K562 (cell line): ENCODE measurements around the gene LENG9. TPM values are rescaled to one million over a fixed set of nuclear protein-coding genes. Genes with fewer than 3 reads are reported as not detected.
A peak's percentile ranks its signal among the peaks of the same experiment; 100 is the strongest.

ENCODE experiments used
- ATAC-seq: fragments of 200-7000 bp; cut with Tn5 transposase; 3 replicates; pipeline ENCODE4 v1.9.1; 2020; ENCODE audit warnings: moderate library complexity
- BruUV-seq: library from RNA; stranded (reverse); fragments of 400-500 nt; replicated peaks from 2 replicates; lab custom pipeline; 2021; lab: Mats Ljungman, UMichigan
- CTCF ChIA-PET: fragments of 300-600 bp; formaldehyde crosslinking; extraction: SDS; loops from one replicate; lab custom pipeline; 2021; ENCODE audit warnings: low intra/inter-chr PET ratio; lab: Yijun Ruan, JAX
- POLR2A ChIA-PET: fragments of 300-600, 350-650 bp; sonication (Branson Sonifier 250); formaldehyde crosslinking; extraction: SDS; loops from one replicate; lab custom pipeline; 2021; ENCODE audit warnings: antibody characterized with exemption, inconsistent platforms; lab: Yijun Ruan, JAX
- DNase-seq, 4 experiments: peaks; one replicate each; pipeline versions ENCODE4 v3.0.0 to v3.0.0-alpha.2; 2011 to 2018; ENCODE audit warnings: low spot score in 3 of 4, mixed read lengths in 3 of 4; ENCODE audit errors: extremely low read depth in 1 of 4
- FAIRE-seq: peaks from 2 replicates; lab custom pipeline; 2011; peaks lifted over from hg19 to GRCh38; lab: Jason Lieb, UNC
- H2AFZ ChIP-seq: 2 replicates; pipeline ENCODE4 v1.6.0; 2011; ENCODE audit warnings: low read depth, low read length, control low read depth, inconsistent platforms
- H3K27ac ChIP-seq: fragments of 200-600 bp; 3 replicates; pipeline ENCODE4 v1.8.0; 2011; ENCODE audit warnings: low read depth, mild to moderate bottlenecking, control low read depth, inconsistent platforms, low read length, moderate library complexity, mixed read lengths; ENCODE audit errors: extremely low read depth
- H3K27me3 ChIP-seq, 2 experiments: fragments of 300-600 bp in 1 of 2; 2 replicates in 1 of 2; 3 replicates in 1 of 2; pipeline versions ENCODE4 v1.6.0 to v1.8.0; 2011; ENCODE audit warnings: inconsistent platforms in 2 of 2, low read length in 2 of 2, mild to moderate bottlenecking in 1 of 2, mixed read lengths in 1 of 2, moderate library complexity in 1 of 2; ENCODE audit not compliant: control insufficient read depth in 2 of 2, insufficient read depth in 2 of 2
- H3K36me3 ChIP-seq: fragments of 300-600 bp; 3 replicates; pipeline ENCODE4 v1.8.0; 2011; ENCODE audit warnings: mild to moderate bottlenecking, low read length, inconsistent platforms; ENCODE audit not compliant: control insufficient read depth, insufficient read depth
- H3K4me1 ChIP-seq, 2 experiments: fragments of 200-600 bp in 1 of 2; replicated peaks in 1 of 2; 2 replicates in 1 of 2; 3 replicates in 1 of 2; pipeline versions ENCODE4 v1.5.1 to v1.8.0; 2011; ENCODE audit warnings: inconsistent platforms in 2 of 2, low read length in 2 of 2, mild to moderate bottlenecking in 1 of 2, mixed read lengths in 1 of 2, moderate library complexity in 1 of 2; ENCODE audit not compliant: control insufficient read depth in 2 of 2, insufficient read depth in 2 of 2
- H3K4me2 ChIP-seq: 2 replicates; pipeline ENCODE4 v1.6.1; 2011; ENCODE audit warnings: low read length, control low read depth, inconsistent platforms, mixed read lengths; ENCODE audit not compliant: insufficient read depth
- H3K4me3 ChIP-seq: fragments of 200-600 bp; sonication (generic), shearing (Covaris generic); 2 replicates; pipeline ENCODE4 v1.5.1; 2016; ENCODE audit warnings: control low read depth, inconsistent platforms
- H3K79me2 ChIP-seq: fragments of 200-600 bp; 3 replicates; pipeline ENCODE4 v1.8.0; 2011; ENCODE audit warnings: low read length, inconsistent platforms; ENCODE audit not compliant: control insufficient read depth, insufficient read depth
- H3K9ac ChIP-seq, 2 experiments: 2 replicates each; pipeline versions ENCODE4 v1.6.0 to v1.6.1; 2011; ENCODE audit warnings: low read depth in 2 of 2, low read length in 2 of 2, control low read depth in 1 of 2, inconsistent platforms in 1 of 2, mild to moderate bottlenecking in 1 of 2, mixed read lengths in 1 of 2; ENCODE audit not compliant: insufficient read depth in 1 of 2
- H3K9me1 ChIP-seq: one replicate; pipeline ENCODE4 v1.6.0; 2011; ENCODE audit warnings: inconsistent platforms, mild to moderate bottlenecking, low read length, moderate library complexity; ENCODE audit not compliant: control insufficient read depth, insufficient read depth
- H3K9me3 ChIP-seq: replicated peaks from 2 replicates; pipeline ENCODE4 v1.5.1; 2011; ENCODE audit warnings: low read depth, low read length, inconsistent platforms; ENCODE audit not compliant: control insufficient read depth, insufficient read depth
- H4K20me1 ChIP-seq: replicated peaks from 2 replicates; pipeline ENCODE4 v1.6.1; 2011; ENCODE audit warnings: low read length, inconsistent platforms, mixed read lengths; ENCODE audit not compliant: control insufficient read depth, insufficient read depth
- CCAR2 ChIP-seq: fragments of 200-400 bp; formaldehyde crosslinking; IDR thresholded peaks from 2 replicates; pipeline ENCODE4 v1.6.1; 2017; ENCODE audit warnings: mild to moderate bottlenecking, low read depth, low read length
- EGR1 ChIP-seq: fragments of 450-650 bp; conservative IDR thresholded peaks from 2 replicates; pipeline ENCODE4 v1.6.1; 2017; ENCODE audit warnings: mild to moderate bottlenecking
- ELF1 ChIP-seq: fragments of 200-800 bp; sonication (Bioruptor generic); IDR thresholded peaks from 2 replicates; pipeline ENCODE4 v1.6.1; 2016; ENCODE audit warnings: missing genetic modification characterization, missing compliant biosample characterization
- MAFG ChIP-seq: fragments of 450-650 bp; conservative IDR thresholded peaks from 2 replicates; pipeline ENCODE4 v1.6.1; 2016; ENCODE audit warnings: missing genetic modification characterization, missing compliant biosample characterization
- MCM7 ChIP-seq, 2 experiments: fragments of 450-650 bp; IDR thresholded peaks; 2 replicates each; pipeline ENCODE4 v1.6.1; 2016 to 2018
- NFYB ChIP-seq: IDR thresholded peaks from 2 replicates; pipeline ENCODE4 v1.6.1; 2011; ENCODE audit warnings: mild to moderate bottlenecking, moderate library complexity; ENCODE audit not compliant: insufficient read length; ENCODE audit errors: extremely low read depth
- SETDB1 ChIP-seq: IDR thresholded peaks from one replicate; pipeline ENCODE4 v1.6.1; 2012; ENCODE audit warnings: low read length, control low read depth, inconsistent platforms
- ZBTB7A ChIP-seq: IDR thresholded peaks from 2 replicates; pipeline ENCODE4 v1.6.1; 2011; ENCODE audit warnings: low read depth, mild to moderate bottlenecking, low read length, moderate library complexity, borderline replicate concordance; ENCODE audit not compliant: control insufficient read depth
- ZC3H8 ChIP-seq: fragments of 450-650 bp; IDR thresholded peaks from 2 replicates; pipeline ENCODE4 v1.6.1; 2017
- ZNF583 ChIP-seq: fragments of 250-450 bp; sonication (Bioruptor Pico); IDR thresholded peaks from 2 replicates; pipeline ENCODE4 v1.4.0; 2020
- WGBS: fragments of 100-300 bp; shearing (Covaris generic); methylation state at CpG from one replicate; pipeline ENCODE4 v1.1.6; 2016; ENCODE audit warnings: low coverage, mixed read lengths; ENCODE audit not compliant: insufficient coverage; ENCODE audit errors: missing lambda C conversion rate; 5-methylcytosine and 5-hydroxymethylcytosine counted together
- in situ Hi-C: fragments of 300-500 bp; cut with MboI; formaldehyde crosslinking; loops from 4 replicates; pipeline ENCODE4 v1.15.0; 2018; ENCODE audit warnings: inconsistent platforms, mixed read lengths
- intact Hi-C: fragments of 100-400 bp; cut with micrococcal nuclease; formaldehyde crosslinking; loops from 2 replicates; pipeline ENCODE4 v1.14.2; 2022
- polyA plus RNA-seq, 8 experiments: library from polyadenylated mRNA; depleted of rRNA in 4 of 8; stranded (reverse) in 5 of 8; unstranded in 3 of 8; fragments of >200 nt; fragmentation: Nextera tagmentation in 2 of 8; fragmentation: Illumina TruSeq in 1 of 8; extraction: Ambion mirVana in 2 of 8; extraction: Trizol in 1 of 8; gene quantifications; 2 replicates each; pipeline versions ENCODE4 v1.2.1 to v1.2.3, GENCODE V29; 2011 to 2014; ENCODE audit warnings: inconsistent platforms in 1 of 8, missing spikeins in 1 of 8
- total RNA-seq, 7 experiments: library from RNA; depleted of rRNA in 6 of 7; stranded (reverse); fragments of >200 nt in 6 of 7; fragmentation: Illumina TruSeq in 2 of 7; extraction: Trizol in 2 of 7; gene quantifications; 2 replicates each; pipeline versions ENCODE4 v1.2.1 to v1.2.3, GENCODE V29; 2011 to 2021; ENCODE audit warnings: low replicate concordance in 1 of 7
- TF ChIP-seq, protein P1 (sequence below): sonication (generic); formaldehyde crosslinking; IDR thresholded peaks from 2 replicates; pipeline ENCODE4 v1.8.1; 2022; ENCODE audit warnings: missing genetic modification reagents
- TF ChIP-seq, protein P2 (sequence below): fragments of 450-650 bp; formaldehyde crosslinking; IDR thresholded peaks from 2 replicates; pipeline ENCODE4 v1.4.0; 2020; ENCODE audit warnings: mild to moderate bottlenecking
- TF ChIP-seq, protein P3 (sequence below), 3 experiments: IDR thresholded peaks in 2 of 3; conservative IDR thresholded peaks in 1 of 3; 2 replicates each; pipeline ENCODE4 v1.5.1; 2011 to 2012; ENCODE audit warnings: low read length in 3 of 3, mild to moderate bottlenecking in 3 of 3, control low read depth in 2 of 3, improper control_type of control experiment in 1 of 3, inconsistent platforms in 1 of 3, low read depth in 1 of 3, mixed read lengths in 1 of 3, moderate library complexity in 1 of 3; ENCODE audit not compliant: insufficient read depth in 2 of 3

Gene LENG9
- total and polyA plus RNA-seq, 9 of the 15 experiments (the other 6 are each of a cell fraction or from before 2014, with no cell fraction given), result 0.06 to 0.64 (median 0.33) TPM; not detected in 1

DNA sequence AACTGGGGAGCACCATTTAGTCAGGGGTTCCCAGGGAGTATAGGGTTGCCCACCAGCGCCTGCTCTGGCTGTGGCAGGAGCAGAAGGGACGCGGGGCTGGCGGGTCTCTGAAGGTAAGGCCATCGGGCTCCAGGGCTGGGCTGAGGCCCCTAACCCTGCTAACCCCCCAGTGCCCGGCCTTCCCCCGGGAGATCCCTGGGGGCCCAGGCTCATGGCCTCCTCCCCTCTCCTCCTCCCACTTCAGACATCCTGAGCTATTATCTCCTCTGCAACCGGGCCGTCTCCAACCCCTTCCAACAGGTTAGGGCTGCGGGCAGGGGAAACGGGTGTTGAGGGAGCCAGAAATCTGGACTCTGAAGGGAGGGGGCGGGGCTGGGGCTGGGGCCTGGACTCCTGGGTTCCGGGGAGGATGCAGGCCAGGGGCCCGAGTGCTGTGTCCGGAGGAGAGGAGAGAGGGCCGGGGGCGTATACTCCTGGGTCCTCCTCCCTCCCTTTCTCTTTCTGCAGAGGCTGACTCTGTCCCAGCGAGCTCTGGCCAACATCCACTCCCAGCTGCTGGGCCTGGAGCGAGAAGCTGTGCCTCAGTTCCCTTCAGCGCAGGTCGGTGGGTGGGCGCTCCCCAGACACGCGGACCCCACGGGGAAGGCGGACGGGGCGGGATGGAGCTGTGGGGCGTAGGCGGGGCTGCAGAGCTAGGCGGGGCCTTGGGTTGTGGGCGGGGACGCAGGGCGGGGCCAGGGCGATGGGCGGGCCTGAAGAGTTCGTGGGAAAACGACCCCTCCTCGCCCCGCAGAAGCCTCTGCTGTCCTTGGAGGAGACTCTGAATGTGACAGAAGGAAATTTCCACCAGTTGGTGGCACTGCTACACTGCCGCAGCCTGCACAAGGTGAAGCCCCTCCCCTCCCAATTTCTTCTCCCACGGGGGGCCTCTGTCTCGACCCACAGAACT is 33.0 kb downstream of the LENG9 start:
- Histone ChIP-seq H3K27ac (no peak overlapping the region), H3K9me3 (no peaks in the 10 kb centered on the region), H3K36me3 (no peaks in the 10 kb centered on the region), H3K9ac (peak overlapping the region in 1 of 2 experiments; percentile 64; a peak in 2 of 4 replicates), H2AFZ (no peak overlapping the region), H3K79me2 (no peaks in the 10 kb centered on the region), H3K4me3 (no peak overlapping the region), H4K20me1 (peaks cover 5% of the 10 kb centered on the region; the same call in 1 of the 2 replicates), H3K4me2 (peak overlapping the region; percentile 50; the same call in 1 of the 2 replicates), H3K27me3 (peaks cover 8 to 24% of the 10 kb centered on the region in 2 experiments; a peak in 4 of 5 replicates), H3K4me1 (peaks cover 0 to 33% of the 10 kb centered on the region in 2 experiments; a peak in 2 of 5 replicates), H3K9me1 (no peaks in the 10 kb centered on the region)
- in situ Hi-C loops, result no loop called here
- BruUV-seq, result no TSS peak
- intact Hi-C loops, result no loop called here
- ATAC-seq (peak; percentile 94), FAIRE-seq (no peak), DNase-seq (peak; percentile 63 to 87 (median 82))
- ChIA-PET CTCF (interaction anchor here (0.5 kb wide), 1 partner anchor 34 kb away, joined by 3 read pairs; no protein-coding TSS in a partner anchor), POLR2A (interaction anchor here (0.7 to 2.8 kb wide), 3 partner anchors 9 to 18 kb away, joined by 3 to 14 read pairs (median 5); partner anchors contain the start of gene LENG8)
- WGBS, result 0% methylated on average over 26 of the region's 43 CpGs
- TF ChIP-seq, protein P1, sequence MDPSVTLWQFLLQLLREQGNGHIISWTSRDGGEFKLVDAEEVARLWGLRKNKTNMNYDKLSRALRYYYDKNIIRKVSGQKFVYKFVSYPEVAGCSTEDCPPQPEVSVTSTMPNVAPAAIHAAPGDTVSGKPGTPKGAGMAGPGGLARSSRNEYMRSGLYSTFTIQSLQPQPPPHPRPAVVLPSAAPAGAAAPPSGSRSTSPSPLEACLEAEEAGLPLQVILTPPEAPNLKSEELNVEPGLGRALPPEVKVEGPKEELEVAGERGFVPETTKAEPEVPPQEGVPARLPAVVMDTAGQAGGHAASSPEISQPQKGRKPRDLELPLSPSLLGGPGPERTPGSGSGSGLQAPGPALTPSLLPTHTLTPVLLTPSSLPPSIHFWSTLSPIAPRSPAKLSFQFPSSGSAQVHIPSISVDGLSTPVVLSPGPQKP, result no peak
- TF ChIP-seq ZNF583 (CRISPR knock-in tag) (no peak), ZBTB7A (peak; percentile 68; the same call in 1 of the 2 replicates), MAFG (tag) (no peak), ZC3H8 (no peak), NFYB (no peak), ELF1 (no peak), CCAR2 (no peak), SETDB1 (no peak), EGR1 (peak; percentile 61), MCM7 (IDR thresholded peaks at IDR 0.05) (no peak)
- TF ChIP-seq, protein P2, sequence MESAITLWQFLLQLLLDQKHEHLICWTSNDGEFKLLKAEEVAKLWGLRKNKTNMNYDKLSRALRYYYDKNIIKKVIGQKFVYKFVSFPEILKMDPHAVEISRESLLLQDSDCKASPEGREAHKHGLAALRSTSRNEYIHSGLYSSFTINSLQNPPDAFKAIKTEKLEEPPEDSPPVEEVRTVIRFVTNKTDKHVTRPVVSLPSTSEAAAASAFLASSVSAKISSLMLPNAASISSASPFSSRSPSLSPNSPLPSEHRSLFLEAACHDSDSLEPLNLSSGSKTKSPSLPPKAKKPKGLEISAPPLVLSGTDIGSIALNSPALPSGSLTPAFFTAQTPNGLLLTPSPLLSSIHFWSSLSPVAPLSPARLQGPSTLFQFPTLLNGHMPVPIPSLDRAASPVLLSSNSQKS (CRISPR knock-in tag), result no peak
- TF ChIP-seq, protein P3, sequence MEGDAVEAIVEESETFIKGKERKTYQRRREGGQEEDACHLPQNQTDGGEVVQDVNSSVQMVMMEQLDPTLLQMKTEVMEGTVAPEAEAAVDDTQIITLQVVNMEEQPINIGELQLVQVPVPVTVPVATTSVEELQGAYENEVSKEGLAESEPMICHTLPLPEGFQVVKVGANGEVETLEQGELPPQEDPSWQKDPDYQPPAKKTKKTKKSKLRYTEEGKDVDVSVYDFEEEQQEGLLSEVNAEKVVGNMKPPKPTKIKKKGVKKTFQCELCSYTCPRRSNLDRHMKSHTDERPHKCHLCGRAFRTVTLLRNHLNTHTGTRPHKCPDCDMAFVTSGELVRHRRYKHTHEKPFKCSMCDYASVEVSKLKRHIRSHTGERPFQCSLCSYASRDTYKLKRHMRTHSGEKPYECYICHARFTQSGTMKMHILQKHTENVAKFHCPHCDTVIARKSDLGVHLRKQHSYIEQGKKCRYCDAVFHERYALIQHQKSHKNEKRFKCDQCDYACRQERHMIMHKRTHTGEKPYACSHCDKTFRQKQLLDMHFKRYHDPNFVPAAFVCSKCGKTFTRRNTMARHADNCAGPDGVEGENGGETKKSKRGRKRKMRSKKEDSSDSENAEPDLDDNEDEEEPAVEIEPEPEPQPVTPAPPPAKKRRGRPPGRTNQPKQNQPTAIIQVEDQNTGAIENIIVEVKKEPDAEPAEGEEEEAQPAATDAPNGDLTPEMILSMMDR (IDR thresholded peaks at IDR 0.05 in 2 of 3, conservative IDR thresholded peaks at IDR 0.05 in 1 of 3; ENCODE audit: insufficient read depth in 2 of 3, low read depth in 1 of 3, low read length in 3 of 3), result peak; percentile 13 to 43 (median 32); a peak in 3 of 6 replicates
